ENCODE measurements around the gene AMPD3.

Gene AMPD3

DNA sequence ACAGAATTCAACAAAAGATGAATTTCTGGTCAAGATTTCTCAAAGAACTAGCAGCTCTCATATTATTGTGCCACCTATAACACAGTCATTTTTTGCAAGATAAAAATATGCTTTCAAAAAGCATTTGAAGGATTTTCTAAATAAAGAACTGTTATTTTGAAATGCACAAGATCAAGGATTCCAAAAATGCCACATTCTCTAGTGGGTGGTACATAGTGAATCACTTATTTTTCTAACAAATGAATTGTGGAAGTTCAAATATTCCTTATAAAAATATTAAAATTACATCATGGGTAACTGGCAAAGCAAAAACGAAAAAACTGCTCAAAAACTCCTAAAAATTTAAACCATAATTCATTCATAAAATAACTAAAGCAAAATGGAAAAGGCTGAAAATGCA lies 83.9 kb downstream of the AMPD3 start:
- no peak overlapping the region for H3K4me3 ChIP-seq (ENCODE audit: low read depth, low read length)
- TF ChIP-seq, protein P1, sequence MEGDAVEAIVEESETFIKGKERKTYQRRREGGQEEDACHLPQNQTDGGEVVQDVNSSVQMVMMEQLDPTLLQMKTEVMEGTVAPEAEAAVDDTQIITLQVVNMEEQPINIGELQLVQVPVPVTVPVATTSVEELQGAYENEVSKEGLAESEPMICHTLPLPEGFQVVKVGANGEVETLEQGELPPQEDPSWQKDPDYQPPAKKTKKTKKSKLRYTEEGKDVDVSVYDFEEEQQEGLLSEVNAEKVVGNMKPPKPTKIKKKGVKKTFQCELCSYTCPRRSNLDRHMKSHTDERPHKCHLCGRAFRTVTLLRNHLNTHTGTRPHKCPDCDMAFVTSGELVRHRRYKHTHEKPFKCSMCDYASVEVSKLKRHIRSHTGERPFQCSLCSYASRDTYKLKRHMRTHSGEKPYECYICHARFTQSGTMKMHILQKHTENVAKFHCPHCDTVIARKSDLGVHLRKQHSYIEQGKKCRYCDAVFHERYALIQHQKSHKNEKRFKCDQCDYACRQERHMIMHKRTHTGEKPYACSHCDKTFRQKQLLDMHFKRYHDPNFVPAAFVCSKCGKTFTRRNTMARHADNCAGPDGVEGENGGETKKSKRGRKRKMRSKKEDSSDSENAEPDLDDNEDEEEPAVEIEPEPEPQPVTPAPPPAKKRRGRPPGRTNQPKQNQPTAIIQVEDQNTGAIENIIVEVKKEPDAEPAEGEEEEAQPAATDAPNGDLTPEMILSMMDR (IDR thresholded peaks at IDR 0.05; ENCODE audit: insufficient read depth, low read length, missing control alignments): no peak
- ChIA-PET POLR2A (no interaction called here), CTCF (interaction anchor here (1.0 kb wide), 1 partner anchor 133 kb away, joined by 3 read pairs; no protein-coding TSS in a partner anchor)
- DNase-seq (ENCODE audit: low read depth, low spot score): no peak

DNA sequence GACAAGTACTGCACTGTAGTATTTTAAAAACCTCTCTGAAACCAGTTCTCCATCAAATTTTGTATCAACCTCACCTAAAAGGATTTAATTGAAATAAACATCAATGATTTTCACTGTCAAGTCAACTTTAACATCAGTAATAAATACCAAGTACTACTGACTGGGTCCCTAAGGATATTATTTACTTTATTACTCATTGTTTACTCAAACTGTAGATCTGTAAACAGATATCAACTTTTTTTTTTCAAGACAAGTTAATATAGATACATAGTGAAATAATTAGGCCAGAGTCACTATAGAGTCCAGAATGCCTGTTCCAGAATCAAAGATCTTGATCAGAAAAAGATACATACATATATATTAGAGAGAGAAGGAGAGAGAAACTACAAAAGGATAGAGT lies 84.3 kb downstream of the AMPD3 start:
- TF ChIP-seq, protein P1 (IDR thresholded peaks at IDR 0.05; ENCODE audit: insufficient read depth, low read length, missing control alignments): no peak
- no peak for DNase-seq (ENCODE audit: low read depth, low spot score)
- POLR2A ChIA-PET: no interaction called here
- H3K4me3 ChIP-seq (ENCODE audit: low read depth, low read length): no peak overlapping the region
- CTCF ChIA-PET: interaction anchor here (1.2 to 5.3 kb wide), 9 partner anchors 7 to 139 kb away, joined by 3 to 57 read pairs (median 15); no protein-coding TSS in a partner anchor

DNA sequence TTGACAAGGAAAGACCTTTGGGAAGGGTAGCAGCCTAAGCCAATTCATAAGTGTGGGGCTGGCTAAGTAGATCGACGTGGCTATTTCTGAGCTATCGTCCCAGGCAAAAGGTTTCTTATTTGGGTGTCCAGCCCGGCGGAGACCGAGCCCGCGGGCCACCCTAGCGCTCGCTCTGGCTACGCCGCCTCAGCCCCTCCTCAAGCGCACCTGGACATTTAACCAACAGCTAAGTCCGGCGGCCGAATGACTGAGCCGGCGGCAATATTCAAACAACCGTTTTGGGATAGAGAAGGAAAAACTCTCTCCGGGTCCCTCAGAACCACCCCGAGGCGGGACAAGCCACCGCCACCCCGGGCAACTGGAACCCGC lies 85.5 kb downstream of the AMPD3 start:
- TF ChIP-seq, protein P1 (IDR thresholded peaks at IDR 0.05; ENCODE audit: insufficient read depth, low read length, missing control alignments): no peak
- ChIA-PET POLR2A (interaction anchor here (0.9 to 1.4 kb wide), 4 partner anchors 9 to 236 kb away, joined by 3 to 5 read pairs (median 3); partner anchors contain the start of gene ADM), CTCF (interaction anchor here (0.6 to 5.3 kb wide), 56 partner anchors 8 to 212 kb away, joined by 3 to 57 read pairs (median 5); partner anchors contain the start of gene IRAG1)
- DNase-seq (ENCODE audit: low read depth, low spot score): no peak
- H3K4me3 ChIP-seq (ENCODE audit: low read depth, low read length): peak overlapping the region; percentile 79

DNA sequence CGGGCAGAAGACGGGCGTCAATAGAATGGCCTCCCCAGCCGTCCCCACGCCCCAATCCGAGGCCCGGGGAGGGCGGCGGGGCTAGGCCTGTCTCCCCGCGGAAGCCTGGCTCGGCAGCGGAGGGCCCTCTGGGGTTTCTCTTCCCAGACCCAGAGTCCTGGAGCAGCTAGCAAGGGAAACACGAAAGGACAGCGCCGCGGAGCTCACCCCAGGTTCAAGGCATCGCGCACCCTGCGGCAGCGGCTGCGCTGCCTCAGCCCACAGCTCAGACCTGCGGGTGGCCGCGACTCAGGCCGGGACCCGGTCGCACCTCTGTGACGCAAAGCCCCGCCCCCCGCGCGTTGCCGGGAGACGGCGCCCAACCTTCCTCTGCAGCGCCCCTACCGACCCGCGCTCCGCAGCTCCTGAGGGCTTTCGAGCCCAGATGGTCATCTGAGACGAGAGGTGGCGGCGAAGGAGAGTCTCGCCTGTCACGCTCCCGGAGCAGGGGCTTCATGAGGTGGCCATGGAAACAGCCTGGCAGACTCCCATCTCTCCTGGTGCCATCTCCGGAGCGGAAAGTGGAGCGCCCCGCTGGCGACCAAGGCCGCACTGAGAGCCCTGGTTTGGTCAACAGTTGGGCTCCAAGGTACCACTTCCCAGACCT lies 86.0 kb downstream of the AMPD3 start, which contains the start of gene RNF141:
Gene RNF141, minus strand, starts transcription at position 273 of the 646 bp plus-strand sequence. CDS start 7,029 bp downstream, outside the sequence.
- ChIA-PET POLR2A (interaction anchor here (0.9 to 1.4 kb wide), 4 partner anchors 8 to 236 kb away, joined by 3 to 5 read pairs (median 3); partner anchors contain the start of gene ADM), CTCF (interaction anchor here (0.6 to 5.3 kb wide), 58 partner anchors 8 to 217 kb away, joined by 3 to 57 read pairs (median 5); partner anchors contain the start of gene IRAG1)
- TF ChIP-seq, protein P1 (IDR thresholded peaks at IDR 0.05; ENCODE audit: insufficient read depth, low read length, missing control alignments): peak; percentile 97
- no peak for DNase-seq (ENCODE audit: low read depth, low spot score)
- peak within 1 kb of the TSS; percentile 79 for H3K4me3 ChIP-seq (ENCODE audit: low read depth, low read length)

DNA sequence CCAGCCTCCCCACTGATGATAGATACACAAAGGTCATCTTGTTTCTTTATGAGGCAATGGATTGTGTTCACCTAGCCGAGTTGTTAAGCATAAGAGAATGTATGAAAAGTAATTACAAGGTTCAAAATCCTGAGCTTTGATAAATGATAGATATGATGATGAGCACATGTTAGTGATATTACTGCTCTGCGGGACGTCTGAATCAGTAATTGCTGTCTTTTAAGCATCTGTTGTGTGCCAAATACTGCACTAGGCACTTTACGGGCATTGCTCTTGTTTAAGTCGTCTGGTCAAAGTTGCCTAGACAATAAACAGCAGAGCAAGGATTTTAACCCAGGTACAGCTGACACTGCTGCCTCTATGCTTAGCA lies 86.5 kb downstream of the AMPD3 start:
- ChIA-PET CTCF (interaction anchor here (0.6 to 5.3 kb wide), 38 partner anchors 9 to 217 kb away, joined by 3 to 57 read pairs (median 6); no protein-coding TSS in a partner anchor), POLR2A (interaction anchor here (0.9 kb wide), 1 partner anchor 237 kb away, joined by 3 read pairs; the partner anchor contains the start of gene ADM)
- peak overlapping the region; percentile 55 for H3K4me3 ChIP-seq (ENCODE audit: low read depth, low read length)
- TF ChIP-seq, protein P1 (IDR thresholded peaks at IDR 0.05; ENCODE audit: insufficient read depth, low read length, missing control alignments): no peak
- DNase-seq (ENCODE audit: low read depth, low spot score): no peak

DNA sequence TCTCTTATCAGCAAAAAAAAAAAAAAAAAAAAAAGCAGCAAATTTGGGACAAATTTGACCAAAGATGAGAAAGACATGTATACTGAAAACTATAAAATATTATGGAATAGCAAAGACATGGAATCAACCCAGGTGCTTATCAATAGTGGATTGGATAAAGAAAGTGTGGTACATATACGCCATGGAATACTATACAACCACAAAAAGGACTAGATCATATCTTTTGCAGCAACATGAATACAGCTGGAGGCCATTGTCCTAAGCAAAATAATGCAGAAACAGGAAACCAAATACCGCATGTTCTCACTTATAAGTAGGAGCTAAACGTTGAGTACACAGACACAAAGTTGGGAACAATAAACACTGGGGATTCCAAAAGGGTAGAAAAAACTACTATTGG lies 87.7 kb downstream of the AMPD3 start:
- DNase-seq (ENCODE audit: low read depth, low spot score): no peak
- H3K4me3 ChIP-seq (ENCODE audit: low read depth, low read length): no peak overlapping the region
- CTCF ChIA-PET: interaction anchor here (0.9 to 5.3 kb wide), 13 partner anchors 9 to 194 kb away, joined by 3 to 57 read pairs (median 20); no protein-coding TSS in a partner anchor
- POLR2A ChIA-PET: no interaction called here
- TF ChIP-seq, protein P1 (IDR thresholded peaks at IDR 0.05; ENCODE audit: insufficient read depth, low read length, missing control alignments): no peak

Measured in AG04449 (cell line).